ENCODE measurements around the gene KPRP. TPM values are rescaled to one million over a fixed set of nuclear protein-coding genes. Genes with fewer than 3 reads are reported as not detected.

Gene KPRP
- total and polyA plus RNA-seq, 2 donors (not counting 1 experiment from before 2014, with no cell fraction given): 0.33 TPM; not detected in 1

DNA sequence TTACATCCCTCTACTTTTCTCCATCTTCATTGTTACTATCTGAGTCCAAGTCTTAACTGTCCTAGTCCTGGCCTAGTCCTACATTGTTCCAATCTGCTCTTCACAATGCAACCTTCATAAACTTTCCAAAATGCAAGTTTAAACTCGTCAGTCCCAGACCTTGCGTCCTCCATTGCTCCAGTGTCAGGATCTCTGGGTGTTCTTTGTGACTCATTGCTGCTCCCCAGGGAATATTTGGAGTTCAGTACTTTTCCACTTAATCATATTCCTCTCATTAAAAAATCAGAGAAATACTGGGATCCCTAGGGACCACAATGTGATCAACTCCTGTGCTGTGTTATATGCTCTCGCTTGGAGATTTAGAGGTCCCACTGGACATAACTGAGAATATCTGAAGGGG is 18.0 kb upstream of the KPRP start:
- no peaks in the 10 kb centered on the region for H3K9me3 ChIP-seq (ENCODE audit: control insufficient read depth, insufficient read depth, low read depth, low read length)
- H3K79me2 ChIP-seq (ENCODE audit: control insufficient read depth, insufficient read depth, low read length): no peaks in the 10 kb centered on the region
- no peaks in the 10 kb centered on the region for H3K36me3 ChIP-seq (ENCODE audit: control insufficient read depth, insufficient read depth, low read length)
- no peaks in the 10 kb centered on the region for H3K27me3 ChIP-seq (ENCODE audit: control insufficient read depth, insufficient read depth, low read length)
- H3K27ac ChIP-seq (ENCODE audit: insufficient read depth, low read length): no peak overlapping the region
- TF ChIP-seq, protein P1, sequence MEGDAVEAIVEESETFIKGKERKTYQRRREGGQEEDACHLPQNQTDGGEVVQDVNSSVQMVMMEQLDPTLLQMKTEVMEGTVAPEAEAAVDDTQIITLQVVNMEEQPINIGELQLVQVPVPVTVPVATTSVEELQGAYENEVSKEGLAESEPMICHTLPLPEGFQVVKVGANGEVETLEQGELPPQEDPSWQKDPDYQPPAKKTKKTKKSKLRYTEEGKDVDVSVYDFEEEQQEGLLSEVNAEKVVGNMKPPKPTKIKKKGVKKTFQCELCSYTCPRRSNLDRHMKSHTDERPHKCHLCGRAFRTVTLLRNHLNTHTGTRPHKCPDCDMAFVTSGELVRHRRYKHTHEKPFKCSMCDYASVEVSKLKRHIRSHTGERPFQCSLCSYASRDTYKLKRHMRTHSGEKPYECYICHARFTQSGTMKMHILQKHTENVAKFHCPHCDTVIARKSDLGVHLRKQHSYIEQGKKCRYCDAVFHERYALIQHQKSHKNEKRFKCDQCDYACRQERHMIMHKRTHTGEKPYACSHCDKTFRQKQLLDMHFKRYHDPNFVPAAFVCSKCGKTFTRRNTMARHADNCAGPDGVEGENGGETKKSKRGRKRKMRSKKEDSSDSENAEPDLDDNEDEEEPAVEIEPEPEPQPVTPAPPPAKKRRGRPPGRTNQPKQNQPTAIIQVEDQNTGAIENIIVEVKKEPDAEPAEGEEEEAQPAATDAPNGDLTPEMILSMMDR (conservative IDR thresholded peaks at IDR 0.05 in 1 of 2, IDR thresholded peaks at IDR 0.05 in 1 of 2; ENCODE audit: low read depth in 1 of 2, low read length in 2 of 2): no peak
- no peak for TF ChIP-seq EZH2 (IDR thresholded peaks at IDR 0.05; ENCODE audit: low read length, missing control alignments)
- H2AFZ ChIP-seq (ENCODE audit: low read length): no peak overlapping the region
- H3K9ac ChIP-seq (ENCODE audit: insufficient read depth, low read length): no peak overlapping the region
- no peak overlapping the region for H3K4me3 ChIP-seq (replicated peaks in 1 of 4; ENCODE audit: control extremely low read depth in 1 of 4, insufficient read depth in 1 of 4, low read depth in 3 of 4, low read length in 4 of 4)
- no peaks in the 10 kb centered on the region for H4K20me1 ChIP-seq (ENCODE audit: control insufficient read depth, extremely low read depth, insufficient read depth, low read length)
- H3K4me2 ChIP-seq (ENCODE audit: extremely low read depth, insufficient read depth, low read length): no peak overlapping the region
- H3K4me1 ChIP-seq (ENCODE audit: control insufficient read depth, extremely low read depth, insufficient read depth, low read length): peaks cover 15% of the 10 kb centered on the region
- no peak for DNase-seq (ENCODE audit: low read depth in 2 of 2)

DNA sequence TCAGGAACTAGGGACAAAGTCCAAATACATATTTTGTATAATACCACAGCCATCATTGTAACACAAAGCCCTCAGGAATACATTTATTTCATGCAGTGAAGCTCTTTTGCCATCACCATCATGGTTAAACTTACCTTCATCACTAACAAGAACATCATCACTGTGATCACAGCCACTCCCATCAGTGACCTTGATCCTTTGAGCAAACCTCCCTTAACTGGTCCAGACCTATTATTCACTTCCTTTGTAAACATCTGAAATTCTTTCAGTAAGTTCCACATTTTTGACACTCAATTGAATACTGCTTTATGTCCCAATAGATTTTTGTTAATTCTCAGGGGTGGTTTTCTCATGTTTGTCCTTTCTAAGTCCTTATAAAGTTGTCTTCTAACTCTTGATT is 16.2 kb upstream of the KPRP start:
- H4K20me1 ChIP-seq (ENCODE audit: control insufficient read depth, extremely low read depth, insufficient read depth, low read length): no peaks in the 10 kb centered on the region
- no peak for DNase-seq (ENCODE audit: low read depth in 2 of 2)
- no peak overlapping the region for H3K27ac ChIP-seq (ENCODE audit: insufficient read depth, low read length)
- H3K4me2 ChIP-seq (ENCODE audit: extremely low read depth, insufficient read depth, low read length): no peak overlapping the region
- peaks cover 21% of the 10 kb centered on the region for H3K4me1 ChIP-seq (ENCODE audit: control insufficient read depth, extremely low read depth, insufficient read depth, low read length)
- no peaks in the 10 kb centered on the region for H3K9me3 ChIP-seq (ENCODE audit: control insufficient read depth, insufficient read depth, low read depth, low read length)
- H3K9ac ChIP-seq (ENCODE audit: insufficient read depth, low read length): no peak overlapping the region
- H3K79me2 ChIP-seq (ENCODE audit: control insufficient read depth, insufficient read depth, low read length): no peaks in the 10 kb centered on the region
- no peak overlapping the region for H2AFZ ChIP-seq (ENCODE audit: low read length)
- H3K27me3 ChIP-seq (ENCODE audit: control insufficient read depth, insufficient read depth, low read length): no peaks in the 10 kb centered on the region
- TF ChIP-seq, protein P1 (conservative IDR thresholded peaks at IDR 0.05 in 1 of 2, IDR thresholded peaks at IDR 0.05 in 1 of 2; ENCODE audit: low read depth in 1 of 2, low read length in 2 of 2): no peak
- no peak for TF ChIP-seq EZH2 (IDR thresholded peaks at IDR 0.05; ENCODE audit: low read length, missing control alignments)
- H3K36me3 ChIP-seq (ENCODE audit: control insufficient read depth, insufficient read depth, low read length): no peaks in the 10 kb centered on the region
- H3K4me3 ChIP-seq (replicated peaks in 1 of 4; ENCODE audit: control extremely low read depth in 1 of 4, insufficient read depth in 1 of 4, low read depth in 3 of 4, low read length in 4 of 4): no peak overlapping the region

DNA sequence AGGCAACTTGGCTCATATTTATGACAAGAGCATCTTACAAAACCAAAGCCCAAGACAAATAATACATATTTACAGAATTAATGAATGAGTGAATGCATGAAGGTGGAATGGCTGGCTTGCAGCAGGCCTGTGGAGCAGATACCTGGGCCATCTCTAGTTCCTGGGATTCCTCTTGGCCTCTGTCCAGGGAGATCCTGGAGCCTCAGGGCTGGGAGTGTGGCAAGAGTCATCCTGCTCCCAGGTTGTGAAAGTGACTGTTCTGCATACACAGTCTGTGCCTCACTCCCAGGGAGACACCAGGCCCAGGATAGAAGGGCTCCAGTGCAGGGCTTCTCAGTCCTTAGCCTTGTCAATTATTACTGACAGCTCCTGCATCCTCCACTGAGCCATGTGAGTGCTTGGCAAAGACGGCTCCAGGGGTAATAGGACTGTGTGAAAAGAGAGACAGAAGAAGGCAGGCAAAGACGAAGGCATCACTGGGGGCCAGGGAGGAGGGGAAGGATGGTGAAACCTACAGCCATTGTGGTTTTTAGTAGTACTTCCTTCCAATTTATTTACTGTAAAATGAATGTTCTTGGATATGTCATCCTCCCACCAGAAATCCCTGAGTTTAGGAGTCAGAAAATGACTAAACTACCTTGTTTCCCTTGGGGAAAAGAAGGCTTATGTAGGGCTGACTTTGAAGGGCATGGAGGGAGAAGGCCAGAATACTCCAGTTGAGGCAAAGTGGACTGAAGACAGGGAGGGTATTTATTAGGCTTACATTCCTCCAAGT is 14.3 kb upstream of the KPRP start:
- H3K9me3 ChIP-seq (ENCODE audit: control insufficient read depth, insufficient read depth, low read depth, low read length): no peaks in the 10 kb centered on the region
- H3K4me3 ChIP-seq (replicated peaks in 1 of 4; ENCODE audit: control extremely low read depth in 1 of 4, insufficient read depth in 1 of 4, low read depth in 3 of 4, low read length in 4 of 4): no peak overlapping the region
- TF ChIP-seq, protein P1 (conservative IDR thresholded peaks at IDR 0.05 in 1 of 2, IDR thresholded peaks at IDR 0.05 in 1 of 2; ENCODE audit: low read depth in 1 of 2, low read length in 2 of 2): no peak
- no peak for TF ChIP-seq EZH2 (IDR thresholded peaks at IDR 0.05; ENCODE audit: low read length, missing control alignments)
- no peaks in the 10 kb centered on the region for H3K27me3 ChIP-seq (ENCODE audit: control insufficient read depth, insufficient read depth, low read length)
- no peak overlapping the region for H3K9ac ChIP-seq (ENCODE audit: insufficient read depth, low read length)
- H3K4me2 ChIP-seq (ENCODE audit: extremely low read depth, insufficient read depth, low read length): no peak overlapping the region
- no peaks in the 10 kb centered on the region for H3K79me2 ChIP-seq (ENCODE audit: control insufficient read depth, insufficient read depth, low read length)
- H3K4me1 ChIP-seq (ENCODE audit: control insufficient read depth, extremely low read depth, insufficient read depth, low read length): peaks cover 23% of the 10 kb centered on the region
- peak overlapping the region; percentile 27 for H3K27ac ChIP-seq (ENCODE audit: insufficient read depth, low read length)
- H3K36me3 ChIP-seq (ENCODE audit: control insufficient read depth, insufficient read depth, low read length): no peaks in the 10 kb centered on the region
- DNase-seq (ENCODE audit: low read depth in 2 of 2): no peak
- no peaks in the 10 kb centered on the region for H4K20me1 ChIP-seq (ENCODE audit: control insufficient read depth, extremely low read depth, insufficient read depth, low read length)
- H2AFZ ChIP-seq (ENCODE audit: low read length): no peak overlapping the region
